C4-2B (cell line): ENCODE data around the gene HOXC6.

ENCODE experiments used
- H3K27ac ChIP-seq: fragments of 450-650 bp; 2 replicates; pipeline ENCODE4 v1.5.1; 2017
- CTCF ChIP-seq: fragments of 450-650 bp; conservative IDR thresholded peaks from 2 replicates; pipeline ENCODE4 v1.5.1; 2017; ENCODE audit warnings: mild to moderate bottlenecking
- ZFX ChIP-seq: fragments of 450-650 bp; IDR thresholded peaks from 2 replicates; pipeline ENCODE4 v1.6.1; 2017

Gene HOXC6

DNA sequence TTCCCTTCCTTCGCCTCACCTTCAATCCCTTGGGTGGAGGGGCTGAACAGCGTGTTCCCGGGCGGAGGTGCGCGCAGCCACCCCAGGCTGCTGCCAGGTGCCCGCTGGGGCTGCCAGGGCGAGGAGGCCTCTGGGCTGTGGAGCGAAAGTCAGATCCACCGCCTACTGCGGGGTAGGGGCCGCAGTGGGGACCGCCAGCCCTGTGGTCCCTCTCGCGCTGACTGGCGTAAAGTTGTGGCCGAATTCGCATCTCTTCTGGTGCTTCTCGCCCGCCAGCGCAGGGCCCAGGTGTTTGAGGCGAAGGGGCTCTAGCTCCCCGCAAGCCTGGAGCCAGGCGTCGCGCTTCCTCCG is 18.5 kb downstream of the HOXC6 start:
- no peak for TF ChIP-seq ZFX
- TF ChIP-seq CTCF: no peak
- no peak overlapping the region for H3K27ac ChIP-seq

DNA sequence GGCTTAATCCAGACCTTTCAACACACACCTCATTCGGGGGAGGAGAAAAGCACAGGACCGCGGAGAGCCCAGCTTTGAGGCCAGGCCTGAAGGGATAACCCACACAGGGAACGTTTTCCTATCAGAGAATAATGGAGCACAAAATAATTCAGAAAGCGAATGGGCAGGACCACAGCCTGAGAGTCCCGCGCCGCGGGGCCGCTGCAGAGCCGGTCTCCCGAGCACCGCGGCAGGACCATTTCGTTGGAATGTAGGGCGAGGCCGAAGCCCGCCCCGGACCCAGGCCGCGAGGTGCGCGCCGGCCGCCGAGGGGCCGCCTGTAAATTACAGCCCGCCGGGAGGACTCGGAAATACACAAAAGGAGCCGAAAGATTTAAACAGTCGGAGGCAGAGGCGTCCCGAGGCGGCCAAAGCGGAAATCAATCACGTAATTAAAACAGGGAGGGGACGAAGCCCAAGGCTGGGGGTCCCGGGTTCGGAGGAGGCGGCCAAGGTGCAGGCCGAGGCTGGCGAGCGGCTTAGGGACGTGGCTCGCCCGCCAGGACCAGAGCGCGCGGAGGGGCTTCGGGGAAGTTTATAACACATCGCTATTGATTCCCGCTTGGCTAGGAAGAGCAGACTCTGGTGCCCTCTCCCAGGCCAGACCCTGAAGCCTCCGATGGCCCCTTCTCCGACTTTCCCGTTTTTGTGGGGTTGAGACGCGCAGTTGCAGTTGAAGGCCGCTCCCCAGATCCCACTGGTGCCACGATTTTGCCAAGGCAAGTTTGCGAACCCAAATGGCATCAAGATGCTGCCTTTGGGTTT is 19.1 kb downstream of the HOXC6 start:
- H3K27ac ChIP-seq: no peak overlapping the region
- TF ChIP-seq CTCF (no peak), ZFX (no peak)

DNA sequence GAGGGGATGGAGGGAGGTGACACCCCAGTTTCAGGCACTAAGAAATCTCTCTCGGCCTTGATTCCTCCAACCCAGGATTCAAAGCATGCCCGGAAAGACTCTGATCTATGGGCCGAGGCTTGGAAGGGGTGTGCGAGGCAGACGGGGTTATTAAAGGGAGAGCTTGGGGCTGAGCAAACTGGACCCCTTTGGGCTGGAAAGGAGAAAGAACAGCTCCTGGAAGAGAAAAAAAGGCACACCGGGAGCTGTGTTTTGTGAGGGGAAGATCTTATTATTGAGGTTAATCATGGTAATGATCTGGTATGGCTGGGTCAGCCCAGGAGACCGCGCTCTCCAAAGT is 19.7 kb downstream of the HOXC6 start:
- H3K27ac ChIP-seq: no peak overlapping the region
- no peak for TF ChIP-seq CTCF
- no peak for TF ChIP-seq ZFX

- TF ChIP-seq ZFX (no peak), CTCF (no peak)
- no peak overlapping the region for H3K27ac ChIP-seq
Measured at GRCh38 chr12:54048406-54049093, 20.3 kb downstream of the HOXC6 start.

- no peak overlapping the region for H3K27ac ChIP-seq
- no peak for TF ChIP-seq CTCF
- no peak for TF ChIP-seq ZFX
Measured at GRCh38 chr12:54049108-54049507, 20.9 kb downstream of the HOXC6 start.

- TF ChIP-seq ZFX: no peak
- no peak for TF ChIP-seq CTCF
- no peak overlapping the region for H3K27ac ChIP-seq
Measured at GRCh38 chr12:54050482-54050810, 22.2 kb downstream of the HOXC6 start.

GRCh38 chr12:54051026-54051842 is 23.0 kb downstream of the HOXC6 start:
- TF ChIP-seq CTCF (no peak), ZFX (no peak)
- no peak overlapping the region for H3K27ac ChIP-seq
